RPMI8226 (cell line): ENCODE data around the gene EIF5A.

ENCODE experiments used
- DNase-seq: peaks from one replicate; pipeline ENCODE4 v3.0.0-alpha.2; 2015

Gene EIF5A

GRCh38 chr17:7313890-7314718, 6.7 kb downstream of the EIF5A start:
- peak; percentile 28 for DNase-seq

- DNase-seq: peak; percentile 90
Observed at GRCh38 chr17:7314719-7315569, 7.5 kb downstream of the EIF5A start, which contains the start of gene GPS2. GPS2 (minus strand) TSS chr17:7315360; CDS start chr17:7315052, 308 bp downstream.

GRCh38 chr17:7315570-7316235, 8.3 kb downstream of the EIF5A start:
- no peak for DNase-seq

GRCh38 chr17:7317161-7317803, 9.9 kb downstream of the EIF5A start:
- DNase-seq: no peak

- DNase-seq: no peak
Observed at GRCh38 chr17:7318121-7318860, 10.9 kb downstream of the EIF5A start.

- no peak for DNase-seq
Observed at GRCh38 chr17:7321466-7321865, 14.0 kb downstream of the EIF5A start.

- DNase-seq: no peak
Observed at GRCh38 chr17:7322520-7323194, 15.2 kb downstream of the EIF5A start.

- DNase-seq: no peak
Observed at GRCh38 chr17:7323731-7324437, 16.5 kb downstream of the EIF5A start.

GRCh38 chr17:7324438-7324779, 17.0 kb downstream of the EIF5A start:
- no peak for DNase-seq

GRCh38 chr17:7325031-7325528, 17.7 kb downstream of the EIF5A start:
- DNase-seq: no peak

- DNase-seq: no peak
Observed at GRCh38 chr17:7326186-7326585, 18.8 kb downstream of the EIF5A start.

GRCh38 chr17:7327056-7327455, 19.6 kb downstream of the EIF5A start:
- no peak for DNase-seq

GRCh38 chr17:7327501-7327900, 20.1 kb downstream of the EIF5A start:
- no peak for DNase-seq

- no peak for DNase-seq
Observed at GRCh38 chr17:7328009-7328408, 20.6 kb downstream of the EIF5A start.

- DNase-seq: no peak
Observed at GRCh38 chr17:7328840-7329373, 21.5 kb downstream of the EIF5A start, which contains the start of gene NEURL4. NEURL4 (minus strand) TSS chr17:7329335; CDS start chr17:7329312, 23 bp downstream.

GRCh38 chr17:7329374-7329996, 22.1 kb downstream of the EIF5A start:
- peak; percentile 97 for DNase-seq

GRCh38 chr17:7329997-7330637, 22.7 kb downstream of the EIF5A start:
- peak; percentile 67 for DNase-seq

- DNase-seq: no peak
Observed at GRCh38 chr17:7330638-7331015, 23.2 kb downstream of the EIF5A start.

- no peak for DNase-seq
Observed at GRCh38 chr17:7332111-7332510, 24.7 kb downstream of the EIF5A start.
